IMR-90 (cell line): ENCODE measurements around the gene IVL. TPM values are rescaled to one million over a fixed set of nuclear protein-coding genes. Genes with fewer than 3 reads are reported as not detected.

Source experiments
- ATAC-seq: fragments of 200-7000 bp; cut with Tn5 transposase; 2 replicates; pipeline ENCODE4 v1.9.1; 2020; ENCODE audit warnings: low read depth, mild to moderate bottlenecking, moderate library complexity
- BruUV-seq: library from RNA; stranded (reverse); fragments of 400-500 nt; replicated peaks from 2 replicates; lab custom pipeline; 2021; lab: Mats Ljungman, UMichigan
- CTCF ChIA-PET: fragments of 300-600 bp; formaldehyde crosslinking; extraction: SDS; loops from one replicate; lab custom pipeline; 2021; ENCODE audit warnings: antibody characterized with exemption; lab: Yijun Ruan, JAX
- POLR2A ChIA-PET: fragments of 300-600 bp; sonication (Branson Sonifier 250); formaldehyde crosslinking; loops from one replicate; lab custom pipeline; 2022; ENCODE audit warnings: antibody characterized with exemption; ENCODE audit not compliant: unreplicated experiment; lab: Charles Lee
- DNase-seq: peaks from one replicate; pipeline ENCODE4 v3.0.0; 2013
- H2AFZ ChIP-seq: replicated peaks from 2 replicates; pipeline ENCODE3; 2013; ENCODE audit warnings: low read length, mild to moderate bottlenecking; ENCODE audit not compliant: poor library complexity
- H2AK5ac ChIP-seq: 2 replicates; pipeline ENCODE4 v1.6.1; 2013; ENCODE audit warnings: low read depth, low read length, inconsistent platforms
- H2AK9ac ChIP-seq: replicated peaks from 2 replicates; pipeline ENCODE3; 2013; ENCODE audit warnings: mild to moderate bottlenecking, low read depth, low read length, moderate library complexity; ENCODE audit not compliant: poor library complexity
- H2BK120ac ChIP-seq: 2 replicates; pipeline ENCODE4 v1.6.1; 2013; ENCODE audit warnings: low read depth, low read length, inconsistent platforms
- H2BK15ac ChIP-seq: 3 replicates; pipeline ENCODE4 v1.6.1; 2013; ENCODE audit warnings: low read depth, low read length, inconsistent platforms
- H2BK20ac ChIP-seq: 2 replicates; pipeline ENCODE4 v1.6.1; 2013; ENCODE audit warnings: low read depth, mild to moderate bottlenecking, inconsistent platforms, low read length, moderate library complexity
- H2BK5ac ChIP-seq: 2 replicates; pipeline ENCODE4 v1.6.1; 2013; ENCODE audit warnings: mild to moderate bottlenecking, low read depth, low read length, inconsistent platforms; ENCODE audit not compliant: poor library complexity, severe bottlenecking
- H3K14ac ChIP-seq: replicated peaks from 2 replicates; pipeline ENCODE4 v1.6.1; 2013; ENCODE audit warnings: low read depth, low read length, inconsistent platforms
- H3K18ac ChIP-seq: 2 replicates; pipeline ENCODE4 v1.6.1; 2013; ENCODE audit warnings: low read depth, low read length, control low read depth
- H3K23ac ChIP-seq: 2 replicates; pipeline ENCODE4 v1.6.1; 2013; ENCODE audit warnings: low read depth, low read length, inconsistent platforms
- H3K27ac ChIP-seq: 2 replicates; pipeline ENCODE4 v1.5.1; 2013; ENCODE audit warnings: mild to moderate bottlenecking, control low read depth, low read length; ENCODE audit not compliant: insufficient read depth
- H3K27me3 ChIP-seq: 2 replicates; pipeline ENCODE4 v1.6.1; 2013; ENCODE audit warnings: low read length; ENCODE audit not compliant: control insufficient read depth, insufficient read depth
- H3K36me3 ChIP-seq: 2 replicates; pipeline ENCODE4 v1.6.1; 2013; ENCODE audit warnings: low read length, mixed read lengths; ENCODE audit not compliant: control insufficient read depth, insufficient read depth
- H3K4ac ChIP-seq: 2 replicates; pipeline ENCODE4 v1.6.1; 2013; ENCODE audit warnings: low read depth, low read length, inconsistent platforms
- H3K4me1 ChIP-seq: 2 replicates; pipeline ENCODE4 v1.6.1; 2013; ENCODE audit warnings: low read length, mixed read lengths; ENCODE audit not compliant: control insufficient read depth, insufficient read depth
- H3K4me2 ChIP-seq: 2 replicates; pipeline ENCODE4 v1.6.1; 2013; ENCODE audit warnings: low read depth, mild to moderate bottlenecking, control low read depth, low read length, moderate library complexity
- H3K4me3 ChIP-seq: 2 replicates; pipeline ENCODE4 v1.5.1; 2013; ENCODE audit warnings: low read depth, mild to moderate bottlenecking, control low read depth, low read length, moderate library complexity; ENCODE audit not compliant: insufficient read depth
- H3K56ac ChIP-seq: 2 replicates; pipeline ENCODE4 v1.6.1; 2013; ENCODE audit warnings: low read length, inconsistent platforms; ENCODE audit not compliant: insufficient read depth; ENCODE audit errors: extremely low read depth
- H3K79me1 ChIP-seq, 2 experiments: 2 replicates each; pipeline ENCODE4 v1.6.1; 2013; ENCODE audit warnings: low read length in 2 of 2, inconsistent platforms in 1 of 2, low read depth in 1 of 2
- H3K9ac ChIP-seq: 2 replicates; pipeline ENCODE4 v1.6.1; 2013; ENCODE audit warnings: low read depth, low read length, control low read depth
- H3K9me1 ChIP-seq: 2 replicates; pipeline ENCODE4 v1.6.1; 2013; ENCODE audit warnings: low read length, inconsistent platforms; ENCODE audit not compliant: insufficient read depth
- H3K9me3 ChIP-seq: 2 replicates; pipeline ENCODE4 v1.6.1; 2013; ENCODE audit warnings: low read length; ENCODE audit not compliant: control insufficient read depth, insufficient read depth
- H4K20me1 ChIP-seq: 2 replicates; pipeline ENCODE4 v1.6.1; 2013; ENCODE audit warnings: low read length, inconsistent platforms; ENCODE audit not compliant: insufficient read depth
- H4K5ac ChIP-seq: 2 replicates; pipeline ENCODE4 v1.6.1; 2013; ENCODE audit warnings: mild to moderate bottlenecking, low read depth, low read length, control low read depth
- H4K8ac ChIP-seq, 2 experiments: 2 replicates each; pipeline ENCODE4 v1.6.1; 2013; ENCODE audit warnings: low read depth in 2 of 2, low read length in 2 of 2, control low read depth in 1 of 2, inconsistent platforms in 1 of 2
- H4K91ac ChIP-seq: 2 replicates; pipeline ENCODE4 v1.6.1; 2013; ENCODE audit warnings: low read depth, low read length, inconsistent platforms; ENCODE audit not compliant: insufficient read depth
- CEBPB ChIP-seq: IDR thresholded peaks from 2 replicates; pipeline ENCODE4 v1.6.1; 2012; ENCODE audit warnings: low read depth, low read length, improper control_type of control experiment
- CTCF ChIP-seq: conservative IDR thresholded peaks from 2 replicates; pipeline ENCODE4 v1.5.1; 2012; ENCODE audit warnings: mild to moderate bottlenecking, low read depth, low read length, improper control_type of control experiment
- MAFK ChIP-seq: IDR thresholded peaks from 2 replicates; pipeline ENCODE4 v1.6.1; 2012; ENCODE audit warnings: low read depth, low read length, improper control_type of control experiment
- RAD21 ChIP-seq: IDR thresholded peaks from 2 replicates; pipeline ENCODE4 v1.6.1; 2012; ENCODE audit warnings: low read length, improper control_type of control experiment
- SMC3 ChIP-seq: fragments of 150-350 bp; IDR thresholded peaks from 2 replicates; pipeline ENCODE4 v1.6.1; 2016; ENCODE audit warnings: low read depth, mild to moderate bottlenecking, antibody characterized with exemption, low read length, moderate library complexity
- USF2 ChIP-seq: fragments of 150-350 bp; IDR thresholded peaks from 2 replicates; pipeline ENCODE4 v1.6.1; 2017; ENCODE audit warnings: mild to moderate bottlenecking, antibody characterized with exemption, low read length, low read depth
- WGBS, 2 experiments: methylation state at CpG; one replicate each; pipeline versions ENCODE4 v1.1.5 to v1.1.7; 2013; ENCODE audit warnings: missing lambda C conversion rate in 2 of 2; ENCODE audit not compliant: insufficient read length in 1 of 2; ENCODE audit errors: extremely low coverage in 2 of 2; 5-methylcytosine and 5-hydroxymethylcytosine counted together
- dilution Hi-C: fragments of 300-500 bp; cut with HindIII; formaldehyde crosslinking; loops from one replicate; pipeline ENCODE4 v1.14.3; 2018; ENCODE audit warnings: low sequenced_read_pairs; ENCODE audit not compliant: unreplicated experiment
- in situ Hi-C: fragments of 300-500 bp; cut with MboI; formaldehyde crosslinking; loops from 3 replicates; pipeline ENCODE4 v1.14.3; 2019; ENCODE audit warnings: low sequenced_read_pairs, inconsistent platforms, mixed read lengths
- intact Hi-C: fragments of 100-400 bp; cut with micrococcal nuclease; formaldehyde crosslinking; loops from 2 replicates; pipeline ENCODE4 v1.10.0; 2022
- polyA plus RNA-seq, 3 experiments: library from polyadenylated mRNA; depleted of rRNA; stranded (reverse); fragments of >200 nt; gene quantifications; 2 replicates each; pipeline ENCODE4 v1.2.3, GENCODE V29; 2012; ENCODE audit warnings: low replicate concordance in 1 of 3
- total RNA-seq: library from RNA; depleted of rRNA; stranded (reverse); fragments of >200 nt; gene quantifications from 2 replicates; pipeline ENCODE4 v1.2.3, GENCODE V29; 2012

IVL gene
- total and polyA plus RNA-seq, 2 of the 4 experiments (the other 2 are of a cell fraction), result not detected

- in situ Hi-C loops (loop anchor here (5.0 kb wide), 1 partner anchor 356 kb away; no protein-coding TSS in a partner anchor), dilution Hi-C loops (no loop called here)
Measured at GRCh38 chr1:152870831-152871730, 37.3 kb upstream of the IVL start.

More at GRCh38 chr1:152870831-152871730, 37.3 kb upstream of the IVL start:
- Histone ChIP-seq H3K9ac (no peak overlapping the region), H2BK5ac (no peak overlapping the region), H3K56ac (no peak overlapping the region), H3K9me3 (no peaks in the 10 kb centered on the region), H3K14ac (no peak overlapping the region), H2AK5ac (no peak overlapping the region), H2AFZ (no peak overlapping the region), H4K20me1 (no peaks in the 10 kb centered on the region), H3K79me1 (no peaks in the 10 kb centered on the region), H3K23ac (no peak overlapping the region), H2BK15ac (no peak overlapping the region), H2BK20ac (no peak overlapping the region), H3K4me3 (no peak overlapping the region), H2BK120ac (no peak overlapping the region), H3K4me1 (no peaks in the 10 kb centered on the region), H4K5ac (no peak overlapping the region), H3K18ac (no peak overlapping the region), H3K27ac (no peak overlapping the region), H3K36me3 (no peaks in the 10 kb centered on the region), H4K91ac (no peak overlapping the region), H3K27me3 (no peaks in the 10 kb centered on the region), H3K4ac (no peak overlapping the region), H3K9me1 (no peaks in the 10 kb centered on the region), H2AK9ac (no peak overlapping the region), H3K4me2 (no peak overlapping the region), H4K8ac (no peak overlapping the region)
- ATAC-seq, result no peak
- ChIA-PET CTCF (interaction anchor here (1.0 kb wide), 1 partner anchor 15 kb away, joined by 3 read pairs; no protein-coding TSS in a partner anchor), POLR2A (no interaction called here)
- TF ChIP-seq CEBPB, result no peak
- no peak for TF ChIP-seq USF2
- TF ChIP-seq SMC3, result peak; percentile 28; the same call in 1 of the 2 replicates
- peak; percentile 40 for TF ChIP-seq RAD21
- peak; percentile 42 for TF ChIP-seq CTCF
- no peak for TF ChIP-seq MAFK
- no TSS peak for BruUV-seq
- no CpG with 5 or more reads among the region's 17 CpGs for WGBS, 2 experiments
- intact Hi-C loops, result loop anchor here (1.0 kb wide), 1 partner anchor 352 kb away; no protein-coding TSS in a partner anchor
- DNase-seq, result peak; percentile 1
